Measurements from ENCODE around the gene TMEM181.

GRCh38 chr6:158539413-158539812 is 20.5 kb upstream of the TMEM181 start:
- no peak for TF ChIP-seq CTCF (IDR thresholded peaks at IDR 0.05)
- TF ChIP-seq, protein P1, sequence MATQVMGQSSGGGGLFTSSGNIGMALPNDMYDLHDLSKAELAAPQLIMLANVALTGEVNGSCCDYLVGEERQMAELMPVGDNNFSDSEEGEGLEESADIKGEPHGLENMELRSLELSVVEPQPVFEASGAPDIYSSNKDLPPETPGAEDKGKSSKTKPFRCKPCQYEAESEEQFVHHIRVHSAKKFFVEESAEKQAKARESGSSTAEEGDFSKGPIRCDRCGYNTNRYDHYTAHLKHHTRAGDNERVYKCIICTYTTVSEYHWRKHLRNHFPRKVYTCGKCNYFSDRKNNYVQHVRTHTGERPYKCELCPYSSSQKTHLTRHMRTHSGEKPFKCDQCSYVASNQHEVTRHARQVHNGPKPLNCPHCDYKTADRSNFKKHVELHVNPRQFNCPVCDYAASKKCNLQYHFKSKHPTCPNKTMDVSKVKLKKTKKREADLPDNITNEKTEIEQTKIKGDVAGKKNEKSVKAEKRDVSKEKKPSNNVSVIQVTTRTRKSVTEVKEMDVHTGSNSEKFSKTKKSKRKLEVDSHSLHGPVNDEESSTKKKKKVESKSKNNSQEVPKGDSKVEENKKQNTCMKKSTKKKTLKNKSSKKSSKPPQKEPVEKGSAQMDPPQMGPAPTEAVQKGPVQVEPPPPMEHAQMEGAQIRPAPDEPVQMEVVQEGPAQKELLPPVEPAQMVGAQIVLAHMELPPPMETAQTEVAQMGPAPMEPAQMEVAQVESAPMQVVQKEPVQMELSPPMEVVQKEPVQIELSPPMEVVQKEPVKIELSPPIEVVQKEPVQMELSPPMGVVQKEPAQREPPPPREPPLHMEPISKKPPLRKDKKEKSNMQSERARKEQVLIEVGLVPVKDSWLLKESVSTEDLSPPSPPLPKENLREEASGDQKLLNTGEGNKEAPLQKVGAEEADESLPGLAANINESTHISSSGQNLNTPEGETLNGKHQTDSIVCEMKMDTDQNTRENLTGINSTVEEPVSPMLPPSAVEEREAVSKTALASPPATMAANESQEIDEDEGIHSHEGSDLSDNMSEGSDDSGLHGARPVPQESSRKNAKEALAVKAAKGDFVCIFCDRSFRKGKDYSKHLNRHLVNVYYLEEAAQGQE (IDR thresholded peaks at IDR 0.05; ENCODE audit: insufficient read depth in 1 of 2, low read depth in 2 of 2, low read length in 1 of 2): no peak
- TF ChIP-seq POLR2AphosphoS5 (IDR thresholded peaks at IDR 0.05; ENCODE audit: low read depth, low read length): no peak
- TF ChIP-seq SIN3A (IDR thresholded peaks at IDR 0.05; ENCODE audit: borderline replicate concordance, insufficient read depth, low read depth, low read length): no peak

All from Panc1 (cell line).